ENCODE data around the gene ZBTB32. TPM values are rescaled to one million over a fixed set of nuclear protein-coding genes. Genes with fewer than 3 reads are reported as not detected.

ZBTB32 gene
- polyA plus RNA-seq, 2 of the 4 experiments (the other 2 are of a cell fraction): not detected

DNA sequence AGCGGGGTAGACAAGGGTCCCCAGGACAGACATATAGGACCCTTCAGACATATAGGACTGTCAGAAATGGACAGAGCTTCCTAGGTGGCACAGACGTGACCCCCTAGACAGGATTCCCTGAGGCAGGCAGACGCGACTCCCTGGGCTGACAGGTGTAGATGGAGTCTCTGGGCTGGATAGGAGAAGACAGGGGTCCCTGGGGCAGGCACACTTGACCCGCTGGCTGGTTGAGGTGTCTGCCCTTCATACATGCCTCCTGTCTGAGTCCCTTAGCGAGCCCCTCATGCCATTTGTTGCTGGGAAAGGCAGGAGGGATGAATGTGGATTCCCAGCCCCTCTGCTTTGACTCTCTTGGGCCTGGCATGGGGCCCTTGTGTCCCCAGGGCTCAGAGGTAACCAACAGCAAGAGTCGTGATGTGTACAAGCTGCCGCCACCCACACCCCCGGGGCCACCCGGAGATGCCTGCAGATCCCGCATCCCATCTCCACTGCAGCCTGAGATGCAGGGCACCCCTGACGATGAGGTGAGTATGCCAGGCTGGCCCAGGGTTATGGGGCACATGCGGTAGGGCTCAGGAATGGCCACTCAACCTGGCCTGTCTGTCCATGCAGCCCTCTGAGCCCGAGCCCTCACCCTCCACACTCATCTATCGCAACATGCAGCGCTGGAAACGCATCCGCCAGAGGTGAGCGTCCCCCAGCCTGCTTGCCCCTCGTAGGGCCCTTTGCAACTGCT is 49.4 kb downstream of the ZBTB32 start:
- Histone ChIP-seq H3K4me1 (peaks cover 15% of the 10 kb centered on the region), H3K9me3 (no peaks in the 10 kb centered on the region), H3K4me2 (no peak overlapping the region), H3K27ac (no peak overlapping the region), H3K4me3 (no peak overlapping the region)
- CTCF ChIA-PET: interaction anchor here (0.9 to 1.5 kb wide), 2 partner anchors 9 to 59 kb away, joined by 3 read pairs; no protein-coding TSS in a partner anchor
- FAIRE-seq: no peak
- ATAC-seq: no peak
- 90% methylated on average over 20 of the region's 20 CpGs for WGBS (ENCODE audit: missing lambda C conversion rate)
- TF ChIP-seq FOSL2 (IDR thresholded peaks at IDR 0.05) (no peak), FOSL2 (CRISPR knock-in tag; IDR thresholded peaks at IDR 0.05) (no peak), PHF8 (IDR thresholded peaks at IDR 0.05; ENCODE audit: borderline replicate concordance, low read depth) (no peak), FOSB (CRISPR knock-in tag; IDR thresholded peaks at IDR 0.05) (no peak)
- POLR2A ChIA-PET: no interaction called here
- DNase-seq (ENCODE audit: low read depth in 1 of 2, low spot score in 1 of 2): no peak

DNA sequence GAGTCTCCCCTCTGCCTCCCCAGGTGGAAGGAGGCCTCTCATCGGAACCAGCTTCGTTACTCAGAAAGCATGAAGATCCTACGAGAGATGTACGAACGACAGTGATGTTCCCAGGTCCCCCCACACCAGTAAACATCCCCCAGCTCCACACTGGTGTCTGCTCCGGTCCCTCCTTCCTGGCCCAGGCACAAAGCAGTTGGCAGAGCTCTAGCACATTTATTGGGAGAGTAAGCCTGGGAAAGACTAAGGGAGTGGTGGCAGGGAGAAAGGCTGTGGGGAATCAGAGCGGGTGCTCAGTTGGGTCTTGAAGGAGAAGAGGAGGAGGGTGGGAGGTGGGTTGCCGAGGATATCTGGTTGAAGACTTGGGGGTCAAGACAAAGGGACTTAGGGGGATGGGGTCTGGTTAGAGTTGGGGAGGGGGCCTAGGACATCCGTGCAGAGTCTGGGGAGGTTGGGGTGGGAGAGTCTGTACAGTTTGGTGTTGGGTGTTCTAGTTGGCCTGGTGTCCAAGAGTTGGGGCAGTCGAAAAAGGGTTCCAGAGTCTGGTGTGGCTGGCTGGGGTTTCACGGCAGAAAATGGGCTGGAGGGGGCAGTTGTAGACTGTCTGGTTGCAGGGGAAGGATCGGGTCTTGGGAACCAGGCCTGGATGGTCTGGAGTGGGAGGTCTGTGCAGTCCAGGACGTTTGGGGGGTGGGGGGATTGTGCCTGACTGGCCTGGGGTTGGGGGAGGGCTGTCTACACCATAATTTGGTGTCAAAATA is 50.2 kb downstream of the ZBTB32 start:
- 85% methylated on average over 13 of the region's 13 CpGs for WGBS (ENCODE audit: missing lambda C conversion rate)
- DNase-seq (ENCODE audit: low read depth in 1 of 2, low spot score in 1 of 2): no peak
- ChIA-PET POLR2A (no interaction called here), CTCF (interaction anchor here (1.5 kb wide), 1 partner anchor 8 kb away, joined by 3 read pairs; no protein-coding TSS in a partner anchor)
- ATAC-seq: no peak
- TF ChIP-seq ZNF302 (CRISPR knock-in tag; IDR thresholded peaks at IDR 0.05) (no peak), EHMT2 (IDR thresholded peaks at IDR 0.05; ENCODE audit: low read depth) (no peak), SMC3 (IDR thresholded peaks at IDR 0.05) (no peak), FOXS1 (CRISPR knock-in tag; IDR thresholded peaks at IDR 0.05) (no peak), NPAS2 (CRISPR knock-in tag; IDR thresholded peaks at IDR 0.05; ENCODE audit: borderline replicate concordance) (no peak), RFX5 (IDR thresholded peaks at IDR 0.05) (no peak), MYC (IDR thresholded peaks at IDR 0.05; ENCODE audit: borderline replicate concordance, low read length) (no peak), PHF8 (IDR thresholded peaks at IDR 0.05; ENCODE audit: borderline replicate concordance, low read depth) (no peak), CHD4 (IDR thresholded peaks at IDR 0.05; ENCODE audit: borderline replicate concordance) (no peak), MAFK (IDR thresholded peaks at IDR 0.05; ENCODE audit: partially characterized antibody) (no peak), RCOR1 (IDR thresholded peaks at IDR 0.05; ENCODE audit: low read depth, low read length) (no peak), POLR2A (IDR thresholded peaks at IDR 0.05; ENCODE audit: low read length) (no peak), ZC3H11A (IDR thresholded peaks at IDR 0.05) (no peak)
- TF ChIP-seq, protein P1, sequence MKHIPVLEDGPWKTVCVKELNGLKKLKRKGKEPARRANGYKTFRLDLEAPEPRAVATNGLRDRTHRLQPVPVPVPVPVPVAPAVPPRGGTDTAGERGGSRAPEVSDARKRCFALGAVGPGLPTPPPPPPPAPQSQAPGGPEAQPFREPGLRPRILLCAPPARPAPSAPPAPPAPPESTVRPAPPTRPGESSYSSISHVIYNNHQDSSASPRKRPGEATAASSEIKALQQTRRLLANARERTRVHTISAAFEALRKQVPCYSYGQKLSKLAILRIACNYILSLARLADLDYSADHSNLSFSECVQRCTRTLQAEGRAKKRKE (CRISPR knock-in tag; IDR thresholded peaks at IDR 0.05; ENCODE audit: low read depth): no peak
- TF ChIP-seq, protein P2, sequence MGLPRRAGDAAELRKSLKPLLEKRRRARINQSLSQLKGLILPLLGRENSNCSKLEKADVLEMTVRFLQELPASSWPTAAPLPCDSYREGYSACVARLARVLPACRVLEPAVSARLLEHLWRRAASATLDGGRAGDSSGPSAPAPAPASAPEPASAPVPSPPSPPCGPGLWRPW (IDR thresholded peaks at IDR 0.05): no peak
- H3K4me1 ChIP-seq: peaks cover 17% of the 10 kb centered on the region
- no peak for FAIRE-seq
- no peaks in the 10 kb centered on the region for H3K9me3 ChIP-seq
- H3K27ac ChIP-seq: no peak overlapping the region
- H3K4me2 ChIP-seq: no peak overlapping the region
- H3K4me3 ChIP-seq: no peak overlapping the region

DNA sequence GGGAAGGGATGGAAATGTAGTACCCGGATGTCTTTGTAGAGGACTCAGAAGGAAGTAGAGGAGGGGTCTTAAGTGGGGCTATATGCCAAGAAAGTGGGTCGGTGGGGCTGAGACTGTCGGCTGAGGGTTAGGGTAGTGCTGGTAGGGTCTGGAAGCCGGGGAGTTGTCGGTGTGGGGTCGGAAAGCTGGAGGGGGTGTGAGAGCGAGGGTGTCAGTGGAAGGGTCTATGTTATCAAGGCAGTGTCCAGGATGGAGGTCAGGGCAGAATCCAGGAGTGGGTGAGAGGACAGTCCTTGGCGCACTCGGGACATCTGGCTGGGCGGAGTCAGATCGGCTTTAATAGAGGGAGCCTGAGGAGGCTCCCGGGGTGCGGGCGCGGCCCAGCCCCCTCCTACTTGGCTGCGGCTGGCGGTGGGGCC is 50.8 kb downstream of the ZBTB32 start:
- no peak for ATAC-seq
- POLR2A ChIA-PET: no interaction called here
- Histone ChIP-seq H3K4me3 (no peak overlapping the region), H3K4me1 (peaks cover 20% of the 10 kb centered on the region), H3K9me3 (no peaks in the 10 kb centered on the region), H3K27ac (no peak overlapping the region), H3K4me2 (no peak overlapping the region)
- DNase-seq (ENCODE audit: low read depth in 1 of 2, low spot score in 1 of 2): no peak
- TF ChIP-seq RCOR1 (IDR thresholded peaks at IDR 0.05; ENCODE audit: low read depth, low read length) (no peak), ZNF302 (CRISPR knock-in tag; IDR thresholded peaks at IDR 0.05) (no peak), CHD4 (IDR thresholded peaks at IDR 0.05; ENCODE audit: borderline replicate concordance) (no peak), JUN (IDR thresholded peaks at IDR 0.05) (no peak), HOXB5 (CRISPR knock-in tag; IDR thresholded peaks at IDR 0.05) (no peak), POLR2A (IDR thresholded peaks at IDR 0.05; ENCODE audit: low read length) (no peak; the same call in 1 of the 2 replicates), KDM1A (IDR thresholded peaks at IDR 0.05; ENCODE audit: low read depth) (no peak), RAD21 (conservative IDR thresholded peaks at IDR 0.05 in 1 of 2, IDR thresholded peaks at IDR 0.05 in 1 of 2) (no peak), CEBPB (IDR thresholded peaks at IDR 0.05) (no peak), KDM5A (IDR thresholded peaks at IDR 0.05) (no peak), POLR2AphosphoS2 (conservative IDR thresholded peaks at IDR 0.05; ENCODE audit: low read length) (no peak), RARB (CRISPR knock-in tag; IDR thresholded peaks at IDR 0.05) (no peak)
- TF ChIP-seq, protein P1 (CRISPR knock-in tag; IDR thresholded peaks at IDR 0.05; ENCODE audit: low read depth): no peak
- TF ChIP-seq, protein P3, sequence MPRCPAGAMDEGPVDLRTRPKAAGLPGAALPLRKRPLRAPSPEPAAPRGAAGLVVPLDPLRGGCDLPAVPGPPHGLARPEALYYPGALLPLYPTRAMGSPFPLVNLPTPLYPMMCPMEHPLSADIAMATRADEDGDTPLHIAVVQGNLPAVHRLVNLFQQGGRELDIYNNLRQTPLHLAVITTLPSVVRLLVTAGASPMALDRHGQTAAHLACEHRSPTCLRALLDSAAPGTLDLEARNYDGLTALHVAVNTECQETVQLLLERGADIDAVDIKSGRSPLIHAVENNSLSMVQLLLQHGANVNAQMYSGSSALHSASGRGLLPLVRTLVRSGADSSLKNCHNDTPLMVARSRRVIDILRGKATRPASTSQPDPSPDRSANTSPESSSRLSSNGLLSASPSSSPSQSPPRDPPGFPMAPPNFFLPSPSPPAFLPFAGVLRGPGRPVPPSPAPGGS (IDR thresholded peaks at IDR 0.05): no peak
- FAIRE-seq: no peak
- CTCF ChIA-PET: interaction anchor here (1.1 to 1.3 kb wide), 2 partner anchors 39 to 176 kb away, joined by 3 to 4 read pairs; no protein-coding TSS in a partner anchor
- 90% methylated on average over 17 of the region's 17 CpGs for WGBS (ENCODE audit: missing lambda C conversion rate)
